T-helper 2 cell (primary cell): ENCODE data around the gene MYO1A.

ENCODE experiments used
- DNase-seq, 5 experiments: peaks; one replicate each; pipeline versions ENCODE4 v3.0.0 to v3.0.0-alpha.2; 2012 to 2022

The MYO1A gene

DNA sequence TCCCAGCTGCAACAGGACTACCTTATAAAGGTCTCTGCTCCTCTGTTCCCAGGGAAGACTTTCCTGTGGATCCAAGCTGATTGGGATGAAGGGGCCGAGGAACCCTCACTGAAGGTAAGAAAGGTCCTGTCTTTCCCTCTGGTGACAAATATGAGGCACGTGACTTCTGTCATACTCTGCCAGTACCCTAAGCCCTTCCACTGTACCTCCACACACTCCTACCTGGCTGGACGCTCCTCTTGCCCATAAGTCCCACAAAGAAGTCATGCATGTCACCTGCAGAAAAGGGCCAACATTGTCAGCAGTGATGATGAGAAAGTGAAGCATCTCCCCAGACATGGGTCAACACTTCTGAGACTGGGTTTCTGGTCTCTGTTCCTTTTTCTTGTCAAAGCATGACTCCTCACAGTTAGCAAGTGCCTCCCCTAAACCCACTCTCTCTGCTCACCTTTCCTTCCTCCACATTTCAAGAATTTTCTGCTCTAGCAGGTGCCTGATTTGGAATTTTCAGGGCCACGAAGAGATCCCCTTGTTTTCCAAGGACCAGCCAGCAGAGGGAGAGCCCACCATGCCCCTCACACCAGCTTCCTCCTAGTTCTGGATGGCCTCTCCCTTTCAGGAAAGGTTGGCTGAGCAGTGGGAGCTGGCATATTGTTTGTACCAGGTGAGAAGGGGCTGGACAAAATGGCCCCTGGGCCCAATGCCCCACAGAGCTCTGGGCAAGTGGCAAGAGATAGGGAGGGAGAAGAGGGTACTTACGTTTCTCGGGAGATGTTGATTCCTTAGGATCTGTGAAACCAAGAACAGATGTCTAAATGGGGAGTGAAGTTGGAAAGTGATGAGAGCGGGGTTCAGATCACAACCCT lies 37.1 kb downstream of the MYO1A start:
- no peak for DNase-seq

DNA sequence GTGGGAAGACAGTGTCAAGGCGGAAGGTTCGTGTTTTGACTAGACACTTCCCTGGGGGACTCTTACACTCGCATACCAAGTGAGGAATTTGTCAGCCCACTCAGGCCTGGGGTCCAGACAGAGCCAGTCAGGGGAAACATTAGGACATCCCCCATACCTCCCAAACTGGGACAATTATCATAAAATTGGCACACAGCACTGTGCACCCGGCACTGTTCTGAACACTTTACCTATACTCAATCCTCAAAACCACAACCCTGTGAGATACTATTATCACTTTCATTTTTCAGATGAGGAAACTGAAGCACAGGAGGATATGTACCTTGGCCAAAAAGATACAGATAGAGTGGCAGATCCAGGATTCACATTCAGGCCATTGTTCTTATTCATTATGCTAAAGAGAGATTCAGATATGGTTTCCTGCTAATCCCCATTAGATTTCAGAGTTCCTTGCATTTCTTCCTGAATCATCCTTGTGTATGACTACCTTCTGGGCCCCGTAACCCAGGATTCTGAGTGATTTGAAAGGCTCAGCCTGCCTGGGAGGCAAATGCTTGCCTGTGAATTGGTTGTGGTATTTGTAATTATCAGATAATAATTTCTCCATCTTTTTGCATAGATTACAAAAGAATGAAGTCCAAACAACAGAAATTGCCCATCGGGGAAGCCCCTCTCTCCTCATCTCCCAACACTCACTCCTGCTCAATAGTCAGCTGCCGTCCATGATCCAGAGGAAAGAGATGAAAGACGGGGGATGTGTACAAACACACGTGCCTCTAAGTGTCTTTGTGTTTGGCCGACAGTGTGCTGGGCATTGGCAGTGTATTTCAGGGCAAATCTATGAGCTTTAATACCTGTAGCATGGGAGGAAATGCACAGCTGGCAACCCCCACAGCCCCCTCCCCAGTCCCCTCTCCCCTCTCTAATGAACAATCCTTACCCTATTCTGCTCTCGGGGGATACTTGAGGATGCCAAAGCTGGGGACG lies 38.2 kb downstream of the MYO1A start:
- peak in 1 of 5 experiments; percentile 71 for DNase-seq

DNA sequence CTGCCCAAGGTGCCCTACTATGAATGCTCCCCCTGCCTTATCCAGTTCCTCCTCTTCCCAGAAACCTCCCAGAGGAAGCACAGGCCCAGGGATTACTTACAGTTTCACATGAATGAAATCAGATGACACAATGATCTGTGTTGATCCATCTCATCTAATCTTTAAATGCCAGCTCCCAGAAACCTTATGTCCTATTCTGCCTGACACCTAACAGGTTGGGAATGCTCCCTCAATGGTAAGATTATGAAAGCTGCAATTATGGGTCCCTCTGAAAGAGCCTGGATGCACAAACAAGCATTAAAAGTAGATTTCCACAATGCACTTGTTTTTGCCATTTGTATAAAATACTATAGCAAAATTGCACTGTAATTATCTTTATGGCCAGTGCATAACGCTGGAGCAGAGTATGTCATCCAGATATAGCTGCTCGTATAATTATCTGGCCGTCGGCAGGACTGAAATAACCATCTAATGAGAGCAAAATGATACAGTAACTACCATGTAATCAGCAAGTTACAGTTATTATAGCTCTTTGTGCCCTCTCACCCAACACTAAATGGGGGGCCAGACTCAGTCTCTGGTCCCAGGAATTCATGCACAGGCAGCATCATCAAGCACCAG lies 39.2 kb downstream of the MYO1A start:
- no peak for DNase-seq

DNA sequence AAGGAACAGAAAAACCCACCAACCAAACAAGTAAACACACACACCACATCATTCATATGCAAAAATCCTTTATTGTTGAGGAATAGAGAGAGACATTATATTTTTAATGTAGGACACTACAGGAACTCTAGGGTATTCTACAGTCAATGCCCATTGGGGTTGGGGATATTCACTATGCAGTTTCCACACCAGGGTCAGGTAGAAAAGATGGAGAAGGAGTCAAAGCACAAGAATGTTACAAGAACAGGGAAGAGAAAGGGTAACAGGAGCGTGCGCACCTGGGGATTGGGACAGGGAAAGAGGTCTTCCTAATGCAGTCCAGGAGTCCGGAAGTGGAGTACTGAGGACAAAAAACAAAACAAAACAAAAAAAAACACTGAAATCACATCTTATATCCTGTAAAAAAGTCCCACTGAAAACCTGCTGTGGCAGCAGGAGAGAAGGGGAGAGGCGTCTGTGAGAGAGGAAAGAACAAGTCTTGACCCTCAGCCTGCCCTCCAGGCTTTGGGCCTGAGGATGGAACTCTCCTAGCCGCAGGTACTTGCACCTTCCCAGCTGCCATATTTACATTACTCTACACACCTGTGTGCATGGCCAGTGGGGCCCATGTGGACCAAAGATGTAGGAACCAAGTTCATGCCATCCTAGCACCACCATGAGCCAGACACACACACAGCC lies 39.8 kb downstream of the MYO1A start:
- no peak for DNase-seq

DNA sequence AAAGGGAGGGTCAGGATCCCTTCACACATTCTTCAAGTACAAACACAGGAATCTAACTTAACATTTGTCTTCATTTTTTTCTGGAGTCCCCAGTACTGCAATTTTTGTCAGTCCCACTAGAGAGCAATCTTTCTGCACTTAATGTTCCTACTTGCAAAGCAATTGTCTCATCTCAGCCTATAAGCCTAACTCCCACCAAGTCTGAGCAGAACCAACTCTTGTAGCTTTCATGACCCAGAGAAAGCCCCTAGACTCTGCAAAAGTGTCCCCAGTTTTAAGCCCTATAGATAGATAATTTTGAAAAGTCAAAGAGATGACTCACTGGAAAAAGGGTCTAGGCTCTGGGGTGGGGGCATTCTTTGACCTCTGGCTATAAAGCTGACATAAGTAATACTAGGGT lies 41.8 kb downstream of the MYO1A start:
- DNase-seq, result peak in 1 of 5 experiments; percentile 77

DNA sequence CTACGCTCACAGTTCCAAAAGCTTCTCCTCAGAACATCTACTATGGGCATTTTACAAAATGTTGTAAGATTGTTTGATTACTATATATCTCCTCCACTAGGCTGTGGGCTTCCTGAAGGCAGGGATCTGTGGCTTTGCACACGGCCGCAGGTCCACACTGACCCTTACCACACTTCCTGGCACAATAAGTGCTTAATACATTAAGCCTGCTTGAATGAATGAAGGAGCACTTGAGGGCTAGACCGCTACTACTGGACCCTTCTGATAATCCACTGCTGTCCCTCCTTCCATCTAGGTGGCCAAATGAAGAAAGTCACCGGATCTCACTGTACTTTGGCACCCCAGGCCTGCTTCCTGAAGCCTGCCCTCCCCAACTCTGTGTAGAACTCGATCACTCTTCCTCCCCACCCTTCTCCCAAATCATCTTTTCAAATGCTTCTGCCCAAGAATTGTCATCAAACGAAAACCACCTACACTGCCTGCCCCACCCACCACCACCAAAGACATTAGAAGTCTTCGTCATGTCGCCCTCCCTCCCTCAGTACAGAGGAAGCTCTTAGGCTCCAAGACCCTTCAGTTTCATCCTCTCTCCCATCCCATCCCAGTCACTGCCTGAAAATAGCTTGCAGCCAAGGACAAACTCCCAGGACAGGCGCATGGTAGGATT lies 43.0 kb downstream of the MYO1A start:
- DNase-seq, result no peak

DNA sequence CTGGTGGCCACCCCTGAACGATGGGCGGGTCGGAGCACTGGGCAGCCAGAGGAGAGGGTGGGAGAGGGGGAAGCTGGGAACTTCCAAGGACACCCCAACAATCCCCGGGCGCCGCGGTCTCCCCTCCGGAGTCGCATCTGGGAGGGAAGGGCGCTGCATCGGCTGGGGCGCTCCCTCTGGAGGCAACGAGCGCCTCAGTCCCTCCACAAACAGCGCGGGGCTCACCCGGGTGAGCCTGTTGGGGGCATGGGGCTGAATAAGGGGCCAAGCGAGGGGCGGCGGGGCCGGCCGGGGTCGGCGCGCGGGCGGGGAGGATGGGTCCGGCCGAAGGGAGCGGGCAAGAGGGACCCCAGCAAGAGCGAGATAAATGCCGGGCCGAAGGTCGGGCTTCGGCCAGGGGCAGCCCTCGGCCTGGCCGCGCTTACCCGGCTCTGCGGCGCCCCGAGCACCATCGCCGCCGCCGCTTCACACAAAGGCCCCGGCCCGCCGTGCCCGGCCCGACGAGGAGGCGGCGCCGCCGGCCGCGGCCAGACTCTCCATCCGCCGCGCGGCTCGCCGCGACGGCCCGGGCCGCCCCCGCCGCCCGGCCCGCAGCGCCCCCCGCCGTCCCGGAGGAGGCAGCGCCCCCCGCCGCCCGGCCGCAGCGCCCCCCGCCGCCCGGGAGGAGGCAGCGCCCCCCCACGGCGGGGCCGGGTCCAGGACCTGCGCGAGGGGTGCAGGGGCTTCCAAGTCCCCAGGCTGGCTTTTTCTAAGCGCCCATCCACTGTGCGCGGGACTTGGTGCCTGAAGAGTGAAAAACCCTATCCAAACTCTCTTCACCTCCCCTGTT lies 43.7 kb downstream of the MYO1A start, which contains the start of gene ZBTB39:
Gene ZBTB39 (minus strand): TSS at position 567 of the 829 bp plus-strand sequence. CDS start 1,629 bp downstream, outside the sequence.
- DNase-seq, result peak; percentile 46 to 78 (median 57)

DNA sequence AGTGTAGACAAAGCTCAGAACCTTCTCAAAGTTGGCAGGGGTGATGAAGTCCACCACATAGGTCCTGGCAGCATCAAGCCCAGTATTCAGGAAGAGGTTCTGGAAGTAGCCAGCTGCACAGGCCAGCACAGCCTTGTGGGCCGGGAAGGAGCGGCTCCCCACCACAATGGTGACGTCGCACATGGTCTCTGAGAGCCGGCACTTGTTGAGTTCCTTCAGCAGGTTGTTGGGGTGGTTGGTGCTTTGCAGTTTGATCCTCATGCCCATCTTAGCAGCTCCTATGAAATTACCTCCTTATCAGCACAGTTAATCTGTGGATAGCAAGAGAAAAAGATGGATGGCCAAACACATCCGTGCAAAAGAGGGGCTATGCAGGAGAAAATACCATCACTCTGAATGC lies 45.3 kb downstream of the MYO1A start:
- no peak for DNase-seq

DNA sequence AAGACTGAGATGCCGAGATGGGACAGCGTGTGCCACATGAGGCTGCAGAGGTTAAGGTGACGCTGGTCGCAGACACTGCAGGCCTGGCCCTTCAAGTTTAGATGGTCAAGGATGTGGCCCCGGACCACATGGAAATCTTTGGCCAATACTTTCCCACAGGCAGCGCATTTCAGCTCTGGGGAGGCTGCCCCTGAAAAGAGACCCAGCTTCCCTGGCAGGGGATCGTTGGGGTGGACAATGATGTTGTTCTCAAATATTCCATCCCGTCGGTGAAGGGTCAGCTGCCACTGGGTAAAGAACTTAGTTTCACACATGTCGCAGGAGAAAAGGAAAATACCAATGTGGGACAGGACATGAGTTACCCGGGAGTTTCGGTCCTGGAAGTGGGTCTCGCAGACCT lies 46.5 kb downstream of the MYO1A start:
- DNase-seq, result no peak

DNA sequence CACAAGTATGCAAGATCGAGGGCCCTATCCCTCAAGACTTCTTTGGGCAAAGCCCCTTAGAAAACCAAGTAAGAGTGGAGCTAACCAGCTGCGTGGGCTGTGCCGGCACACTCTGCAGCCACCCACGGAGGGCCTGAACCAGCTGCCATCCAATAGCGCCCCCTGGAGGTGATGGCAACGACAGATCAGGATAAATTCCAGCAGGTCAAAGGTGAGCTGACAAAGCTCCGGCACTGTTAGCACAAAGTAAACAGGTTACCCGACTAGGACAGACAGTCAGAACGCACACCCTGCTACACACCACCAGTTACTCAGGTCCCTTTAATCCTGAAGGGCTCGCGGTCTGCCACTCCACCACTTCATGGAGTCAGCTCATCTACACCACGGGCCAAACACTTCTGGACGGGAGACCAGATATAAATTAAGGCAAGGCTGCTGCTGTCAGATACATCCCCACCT lies 48.5 kb downstream of the MYO1A start:
- DNase-seq, result peak; percentile 38 to 73 (median 63)

DNA sequence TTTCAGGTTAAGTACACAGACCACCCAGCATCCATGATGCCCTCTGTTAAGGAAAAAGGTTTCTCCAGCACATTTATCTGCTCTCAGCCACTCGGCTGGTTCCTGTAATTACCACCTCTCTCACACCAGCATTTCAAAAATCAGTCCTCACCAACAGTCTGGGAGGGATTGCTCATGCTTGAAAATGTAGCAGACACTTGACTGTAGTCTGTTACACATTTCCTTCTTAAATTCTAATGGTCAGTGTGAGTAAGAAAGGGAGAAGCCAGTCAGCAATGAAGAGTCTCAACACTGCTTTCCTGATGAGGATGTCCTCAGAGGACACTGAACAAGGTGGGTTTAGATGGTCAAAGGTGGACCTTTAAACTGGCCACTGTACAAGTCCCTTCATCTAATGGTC lies 49.5 kb downstream of the MYO1A start:
- no peak for DNase-seq

DNA sequence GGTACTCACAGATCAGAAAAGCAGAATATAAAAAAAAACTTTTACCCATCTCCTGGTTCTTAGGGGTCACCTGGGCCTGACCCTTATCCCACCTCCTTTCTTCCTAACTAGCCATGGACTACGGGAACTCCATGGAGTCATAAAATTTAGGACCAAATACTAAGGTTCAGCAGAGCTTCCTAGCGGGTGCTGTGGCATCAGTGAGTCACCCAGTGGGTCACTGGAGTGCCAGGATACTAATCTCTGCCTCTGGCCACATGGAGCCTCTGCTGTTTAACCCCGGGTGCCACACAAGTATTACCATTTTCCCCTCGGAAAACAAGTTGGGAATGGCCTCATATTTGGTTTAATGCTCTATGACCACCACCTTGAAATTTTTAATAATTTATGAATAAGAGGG lies 50.5 kb downstream of the MYO1A start:
- DNase-seq, result no peak

DNA sequence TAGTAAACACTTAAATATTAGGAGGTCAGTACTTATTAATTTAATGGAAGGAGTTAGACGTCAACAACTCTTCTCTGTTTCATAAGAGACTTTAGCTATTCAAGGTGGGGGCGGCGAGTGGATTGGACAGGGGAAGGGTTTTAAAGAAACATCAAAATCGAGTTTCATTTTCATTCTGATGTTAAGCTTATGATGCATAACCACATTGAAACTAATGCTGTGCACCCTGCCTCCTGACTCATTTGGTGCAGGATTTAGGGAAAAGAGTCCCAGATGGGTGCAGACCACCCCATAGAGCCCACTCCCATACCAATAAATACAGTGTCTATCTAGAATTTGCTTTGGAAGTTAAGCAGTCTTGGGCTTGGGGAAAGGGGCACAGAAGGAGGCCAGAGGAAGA lies 50.9 kb downstream of the MYO1A start:
- peak in 2 of 5 experiments; percentile 23 to 79 for DNase-seq

DNA sequence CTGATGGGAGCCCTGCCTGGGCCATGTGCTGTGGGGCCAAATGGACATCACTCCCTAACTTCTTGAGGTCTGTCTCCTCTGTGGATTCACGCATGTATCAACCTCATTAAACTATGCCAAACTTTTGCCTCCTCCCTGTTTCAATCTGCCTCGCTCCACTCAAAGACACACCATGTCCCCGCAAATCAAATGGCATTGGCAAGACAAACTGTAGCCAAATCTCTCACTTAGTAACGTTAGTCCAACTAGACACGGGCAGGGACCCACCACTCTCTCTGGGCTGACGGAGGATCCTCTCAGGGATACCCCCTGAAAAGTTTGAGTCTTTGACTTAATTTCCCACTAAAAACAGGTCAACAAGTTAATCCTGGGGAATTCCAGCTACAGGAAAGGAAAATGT lies 51.6 kb downstream of the MYO1A start:
- no peak for DNase-seq

DNA sequence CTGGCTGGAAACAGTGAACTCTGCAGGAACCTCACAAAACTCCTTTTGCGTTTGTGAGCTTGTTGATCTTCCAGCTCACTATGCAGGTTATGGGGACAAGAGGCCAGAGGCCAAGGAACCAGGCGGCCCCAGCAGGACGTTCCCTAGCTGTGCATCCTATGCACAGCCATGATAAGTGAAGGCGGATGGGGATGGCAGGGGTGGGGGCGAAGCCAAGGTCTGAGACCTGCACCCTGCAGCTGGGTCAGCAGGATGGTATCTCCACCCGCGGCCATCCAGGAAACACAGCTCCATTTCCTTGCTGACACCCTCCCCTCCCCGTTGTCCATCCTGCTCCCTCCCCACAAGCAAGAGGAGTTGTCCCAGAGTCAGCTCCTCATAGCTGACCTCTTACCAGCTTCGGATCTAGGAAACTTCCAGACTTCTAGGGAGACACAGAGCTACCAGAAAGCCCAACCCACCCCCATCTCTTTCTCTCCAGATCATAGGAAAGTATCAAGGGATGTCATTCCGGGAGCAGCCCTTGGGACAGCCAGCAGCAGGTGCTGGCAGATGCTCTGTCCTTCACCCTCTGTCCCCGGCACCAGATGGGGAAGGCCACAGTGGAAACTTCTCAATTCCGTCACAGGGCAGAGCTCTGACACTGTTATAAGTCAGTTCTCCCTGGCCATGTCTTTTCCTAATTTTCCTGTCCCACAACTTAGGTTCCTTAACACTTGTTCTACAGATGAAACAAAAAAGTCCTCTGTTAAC lies 53.0 kb downstream of the MYO1A start:
- no peak for DNase-seq

DNA sequence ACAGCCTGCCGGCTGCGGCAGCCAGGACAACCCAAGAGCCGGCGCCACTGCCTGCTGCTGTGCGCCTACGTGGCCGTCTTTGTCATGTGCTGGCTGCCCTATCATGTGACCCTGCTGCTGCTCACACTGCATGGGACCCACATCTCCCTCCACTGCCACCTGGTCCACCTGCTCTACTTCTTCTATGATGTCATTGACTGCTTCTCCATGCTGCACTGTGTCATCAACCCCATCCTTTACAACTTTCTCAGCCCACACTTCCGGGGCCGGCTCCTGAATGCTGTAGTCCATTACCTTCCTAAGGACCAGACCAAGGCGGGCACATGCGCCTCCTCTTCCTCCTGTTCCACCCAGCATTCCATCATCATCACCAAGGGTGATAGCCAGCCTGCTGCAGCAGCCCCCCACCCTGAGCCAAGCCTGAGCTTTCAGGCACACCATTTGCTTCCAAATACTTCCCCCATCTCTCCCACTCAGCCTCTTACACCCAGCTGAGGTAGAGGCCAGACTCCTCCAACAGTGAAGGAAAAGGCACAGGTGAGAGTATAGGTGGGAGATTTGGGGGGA lies 53.9 kb downstream of the MYO1A start:
- no peak for DNase-seq

DNA sequence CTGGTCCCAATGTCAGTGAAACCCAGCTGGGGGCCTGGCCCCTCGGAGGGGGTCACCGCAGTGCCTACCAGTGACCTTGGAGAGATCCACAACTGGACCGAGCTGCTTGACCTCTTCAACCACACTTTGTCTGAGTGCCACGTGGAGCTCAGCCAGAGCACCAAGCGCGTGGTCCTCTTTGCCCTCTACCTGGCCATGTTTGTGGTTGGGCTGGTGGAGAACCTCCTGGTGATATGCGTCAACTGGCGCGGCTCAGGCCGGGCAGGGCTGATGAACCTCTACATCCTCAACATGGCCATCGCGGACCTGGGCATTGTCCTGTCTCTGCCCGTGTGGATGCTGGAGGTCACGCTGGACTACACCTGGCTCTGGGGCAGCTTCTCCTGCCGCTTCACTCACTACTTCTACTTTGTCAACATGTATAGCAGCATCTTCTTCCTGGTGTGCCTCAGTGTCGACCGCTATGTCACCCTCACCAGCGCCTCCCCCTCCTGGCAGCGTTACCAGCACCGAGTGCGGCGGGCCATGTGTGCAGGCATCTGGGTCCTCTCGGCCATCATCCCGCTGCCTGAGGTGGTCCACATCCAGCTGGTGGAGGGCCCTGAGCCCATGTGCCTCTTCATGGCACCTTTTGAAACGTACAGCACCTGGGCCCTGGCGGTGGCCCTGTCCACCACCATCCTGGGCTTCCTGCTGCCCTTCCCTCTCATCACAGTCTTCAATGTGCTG lies 54.6 kb downstream of the MYO1A start:
- no peak for DNase-seq

DNA sequence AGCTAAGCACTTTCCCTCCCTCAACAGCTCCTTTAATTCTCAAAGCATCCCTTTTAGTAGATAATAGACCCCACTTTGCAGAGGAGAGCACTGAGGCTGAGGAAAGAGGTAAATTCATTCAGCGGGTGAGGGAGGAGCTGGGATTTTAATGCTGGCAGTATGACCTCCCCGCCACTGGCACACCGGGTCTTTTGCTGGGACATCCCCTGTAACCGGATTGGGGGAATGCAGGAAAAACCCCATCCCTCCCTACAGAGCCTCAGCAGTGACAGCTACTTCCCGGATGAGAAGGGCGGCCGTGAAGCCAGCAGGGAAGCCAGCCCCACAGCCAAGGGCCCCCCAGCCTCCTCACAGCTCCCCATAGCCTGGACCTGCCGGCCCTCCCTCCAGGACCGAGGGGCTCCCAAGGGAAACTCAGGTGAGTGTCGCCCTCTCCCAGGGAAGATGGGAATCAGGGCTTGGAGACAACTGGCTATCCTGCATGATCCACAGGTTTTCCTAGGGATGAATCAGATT lies 55.6 kb downstream of the MYO1A start:
- no peak for DNase-seq

DNA sequence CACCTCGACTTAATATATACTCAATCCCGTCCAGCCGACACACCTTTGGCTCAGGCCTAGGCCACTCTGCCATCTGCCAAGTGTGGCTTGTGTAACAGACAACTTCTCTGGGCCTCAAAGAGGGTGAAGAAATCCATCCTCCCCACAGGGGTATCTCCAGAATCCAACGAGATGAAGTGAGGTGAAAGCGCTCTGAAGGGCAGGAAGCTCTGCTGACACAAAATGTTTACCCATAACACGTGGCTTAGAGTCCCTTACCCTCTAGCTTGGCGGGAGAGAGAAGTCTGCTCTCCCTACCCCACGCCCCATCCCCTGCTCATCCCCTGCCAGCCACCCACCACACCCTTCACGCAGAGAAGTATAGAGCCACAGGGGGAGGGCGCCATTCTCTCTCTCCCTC lies 56.6 kb downstream of the MYO1A start:
- DNase-seq, result no peak
